ENCODE results near the gene PCGF2. TPM values are rescaled to one million over a fixed set of nuclear protein-coding genes. Genes with fewer than 3 reads are reported as not detected.

Gene PCGF2
- total and polyA plus RNA-seq, 2 donors = 8.2 to 26.5 TPM

GRCh38 chr17:38747463-38748148 lies 530 bp downstream of the PCGF2 start:
- Histone ChIP-seq H3K4me3 (ENCODE audit: low read depth, low read length) (peak overlapping the region; percentile 67), H3K36me3 (ENCODE audit: insufficient read depth) (no peaks in the 10 kb centered on the region), H3K4me1 (ENCODE audit: insufficient read depth) (peaks cover 1% of the 10 kb centered on the region), H3K27ac (ENCODE audit: low read depth) (peak overlapping the region; percentile 44)
- DNase-seq (ENCODE audit: extremely low spot score) = no peak
- 1% methylated on average over 64 of the region's 64 CpGs for WGBS

DNA sequence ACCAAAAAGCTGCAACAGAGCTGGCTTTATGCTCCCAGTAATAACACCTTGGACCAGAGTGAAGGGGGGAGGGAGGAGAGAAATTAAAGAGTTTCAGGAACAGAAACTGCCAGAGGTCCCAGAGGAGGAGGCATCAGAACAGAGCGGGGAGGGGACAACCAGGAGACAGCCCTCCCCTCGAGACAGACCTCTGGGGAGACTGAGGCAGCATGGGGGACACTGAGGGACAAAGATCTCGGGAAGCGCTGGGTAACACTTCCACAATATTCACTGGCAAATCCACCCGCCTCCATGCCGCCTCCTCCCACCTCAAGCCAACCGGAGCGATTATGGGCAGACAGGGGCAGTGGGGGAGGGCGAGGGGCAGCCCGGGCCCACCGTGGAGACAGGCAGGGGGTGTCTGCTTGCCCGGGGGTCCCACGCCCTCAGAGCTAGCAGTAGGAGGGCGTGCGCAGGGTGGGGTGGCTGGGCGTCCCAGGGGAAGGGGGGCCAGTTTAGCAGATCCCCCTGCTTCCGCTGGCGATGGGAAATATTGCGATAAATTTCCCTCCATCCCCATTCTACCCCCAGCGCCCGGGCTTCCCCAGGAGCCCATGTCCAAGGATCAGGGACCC lies 1.2 kb downstream of the PCGF2 start:
- H3K27ac ChIP-seq (ENCODE audit: low read depth) = peak overlapping the region; percentile 12
- WGBS = 3% methylated on average over 21 of the region's 21 CpGs
- H3K4me1 ChIP-seq (ENCODE audit: insufficient read depth) = peaks cover 1% of the 10 kb centered on the region

DNA sequence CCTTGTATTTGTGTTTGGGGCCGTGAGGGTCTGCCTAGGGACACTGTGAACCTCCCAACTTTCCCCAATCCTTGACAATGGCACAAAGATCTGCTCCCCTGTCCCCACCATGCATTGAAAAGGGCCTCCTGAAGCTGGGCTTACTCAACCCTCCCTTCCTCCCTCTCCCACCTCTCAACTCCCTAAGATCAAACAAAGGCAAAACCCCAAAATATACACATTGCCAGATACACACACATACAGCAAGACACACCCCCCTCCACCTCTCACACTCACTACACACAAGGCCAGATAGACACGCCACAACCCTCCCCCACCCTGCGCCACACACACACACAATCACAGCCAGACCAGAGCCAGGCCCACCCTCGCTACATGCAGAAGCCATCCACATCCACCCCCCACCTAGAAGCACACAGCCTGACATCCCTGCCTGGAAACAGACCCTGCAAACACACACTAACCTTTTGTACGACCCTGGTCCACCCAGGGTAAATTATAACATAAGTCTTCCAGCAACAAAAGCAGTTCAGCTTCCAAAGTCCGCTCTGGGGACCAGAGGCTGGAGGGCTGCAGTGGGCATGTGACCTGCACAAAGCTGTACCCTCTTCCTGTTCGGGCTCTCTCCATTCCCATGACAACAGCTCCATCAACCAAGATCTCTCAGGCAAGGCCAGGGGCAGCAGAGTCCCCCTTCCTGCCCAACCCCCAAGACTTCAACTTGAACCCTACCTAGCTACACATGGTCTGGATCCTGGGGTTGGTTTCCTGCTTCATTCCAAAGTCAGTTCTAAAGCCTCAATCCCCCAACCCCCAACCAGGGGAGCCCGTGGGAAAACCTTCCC lies 1.9 kb downstream of the PCGF2 start:
- Histone ChIP-seq H3K27ac (ENCODE audit: low read depth) (no peak overlapping the region), H3K4me1 (ENCODE audit: insufficient read depth) (peaks cover 1% of the 10 kb centered on the region)

More for the DNA sequence above, 1.2 kb downstream of the PCGF2 start:
- Histone ChIP-seq H3K36me3 (ENCODE audit: insufficient read depth) (no peaks in the 10 kb centered on the region), H3K4me3 (ENCODE audit: low read depth, low read length) (peak overlapping the region; percentile 67)
- no peak for DNase-seq (ENCODE audit: extremely low spot score)

DNA sequence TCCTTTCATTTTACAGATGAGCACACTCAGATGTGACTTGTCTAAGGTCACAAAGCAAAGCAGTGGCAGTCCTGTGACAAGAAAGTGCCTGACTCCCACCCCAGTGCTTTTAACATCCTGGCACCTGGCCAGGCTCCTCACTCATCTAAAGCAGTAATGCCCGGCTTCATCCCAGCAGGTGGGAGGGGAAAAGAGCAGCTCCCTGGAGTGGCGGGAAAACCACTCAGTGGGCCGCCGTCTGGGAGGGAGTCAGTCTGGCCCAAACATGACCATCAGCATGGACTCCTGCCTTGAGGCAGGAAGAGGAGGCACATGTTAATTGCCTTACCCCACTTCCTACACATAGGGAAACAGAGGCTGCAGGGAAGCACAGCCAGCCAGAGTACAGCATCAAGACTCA lies 2.6 kb downstream of the PCGF2 start:
- DNase-seq (ENCODE audit: extremely low spot score) = no peak
- H3K27ac ChIP-seq (ENCODE audit: low read depth) = no peak overlapping the region
- no peaks in the 10 kb centered on the region for H3K36me3 ChIP-seq (ENCODE audit: insufficient read depth)
- H3K4me3 ChIP-seq (ENCODE audit: low read depth, low read length) = no peak overlapping the region
- peaks cover 1% of the 10 kb centered on the region for H3K4me1 ChIP-seq (ENCODE audit: insufficient read depth)
- WGBS = 45% methylated on average over 4 of the region's 4 CpGs

More for the DNA sequence above, 1.9 kb downstream of the PCGF2 start:
- no peak for DNase-seq (ENCODE audit: extremely low spot score)
- 46% methylated on average over 8 of the region's 8 CpGs for WGBS
- peak overlapping the region; percentile 67 for H3K4me3 ChIP-seq (ENCODE audit: low read depth, low read length)
- no peaks in the 10 kb centered on the region for H3K36me3 ChIP-seq (ENCODE audit: insufficient read depth)

GRCh38 chr17:38743556-38744171 lies 4.5 kb downstream of the PCGF2 start:
- no peak overlapping the region for H3K4me3 ChIP-seq (ENCODE audit: low read depth, low read length)
- no peaks in the 10 kb centered on the region for H3K36me3 ChIP-seq (ENCODE audit: insufficient read depth)
- 78% methylated on average over 4 of the region's 4 CpGs for WGBS
- DNase-seq (ENCODE audit: extremely low spot score) = no peak
- peaks cover 1% of the 10 kb centered on the region for H3K4me1 ChIP-seq (ENCODE audit: insufficient read depth)
- no peak overlapping the region for H3K27ac ChIP-seq (ENCODE audit: low read depth)

- H3K4me1 ChIP-seq (ENCODE audit: insufficient read depth) = peaks cover 1% of the 10 kb centered on the region
- H3K36me3 ChIP-seq (ENCODE audit: insufficient read depth) = no peaks in the 10 kb centered on the region
- peak overlapping the region; percentile 80 for H3K27ac ChIP-seq (ENCODE audit: low read depth)
- WGBS = 27% methylated on average over 22 of the region's 22 CpGs
- DNase-seq (ENCODE audit: extremely low spot score) = peak; percentile 99
- H3K4me3 ChIP-seq (ENCODE audit: low read depth, low read length) = no peak overlapping the region
Observed at GRCh38 chr17:38742411-38743308, 5.5 kb downstream of the PCGF2 start.

- no peak for DNase-seq (ENCODE audit: extremely low spot score)
- Histone ChIP-seq H3K27ac (ENCODE audit: low read depth) (peak overlapping the region; percentile 80), H3K4me1 (ENCODE audit: insufficient read depth) (peaks cover 1% of the 10 kb centered on the region), H3K4me3 (ENCODE audit: low read depth, low read length) (no peak overlapping the region), H3K36me3 (ENCODE audit: insufficient read depth) (no peaks in the 10 kb centered on the region)
- WGBS = 20% methylated on average over 7 of the region's 7 CpGs
Observed at GRCh38 chr17:38741921-38742410, 6.2 kb downstream of the PCGF2 start.

DNA sequence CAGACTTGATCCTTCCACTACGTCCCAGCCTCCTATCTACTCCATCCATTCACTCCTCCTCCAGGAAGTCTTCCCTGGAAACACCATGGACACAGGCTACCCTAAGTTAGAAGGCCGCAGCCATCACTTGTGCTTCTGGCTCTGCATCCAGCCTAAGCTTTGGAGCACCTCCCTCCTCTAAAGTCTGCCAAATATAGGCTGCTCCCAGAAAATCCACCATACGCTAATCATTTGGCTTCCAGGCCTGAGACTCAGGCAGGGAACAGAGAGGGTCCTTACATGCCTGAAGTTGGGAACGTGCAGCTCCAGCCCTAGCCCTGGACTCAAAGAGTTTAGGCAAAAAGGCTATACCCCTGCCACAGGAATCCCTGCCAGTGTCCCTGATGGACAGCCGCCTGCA lies 6.7 kb downstream of the PCGF2 start:
- 49% methylated on average over 5 of the region's 5 CpGs for WGBS
- Histone ChIP-seq H3K27ac (ENCODE audit: low read depth) (no peak overlapping the region), H3K4me3 (ENCODE audit: low read depth, low read length) (no peak overlapping the region), H3K4me1 (ENCODE audit: insufficient read depth) (no peaks in the 10 kb centered on the region), H3K36me3 (ENCODE audit: insufficient read depth) (no peaks in the 10 kb centered on the region)
- DNase-seq (ENCODE audit: extremely low spot score) = no peak

GRCh38 chr17:38740806-38741205 lies 7.3 kb downstream of the PCGF2 start:
- H3K4me1 ChIP-seq (ENCODE audit: insufficient read depth) = no peaks in the 10 kb centered on the region
- no peaks in the 10 kb centered on the region for H3K36me3 ChIP-seq (ENCODE audit: insufficient read depth)
- WGBS = 70% methylated on average over 4 of the region's 4 CpGs
- H3K4me3 ChIP-seq (ENCODE audit: low read depth, low read length) = no peak overlapping the region
- no peak overlapping the region for H3K27ac ChIP-seq (ENCODE audit: low read depth)
- no peak for DNase-seq (ENCODE audit: extremely low spot score)

GRCh38 chr17:38740044-38740443 lies 8.1 kb downstream of the PCGF2 start:
- no peak overlapping the region for H3K4me3 ChIP-seq (ENCODE audit: low read depth, low read length)
- WGBS = 90% methylated on average over 19 of the region's 19 CpGs
- no peaks in the 10 kb centered on the region for H3K36me3 ChIP-seq (ENCODE audit: insufficient read depth)
- no peaks in the 10 kb centered on the region for H3K4me1 ChIP-seq (ENCODE audit: insufficient read depth)
- no peak for DNase-seq (ENCODE audit: extremely low spot score)
- H3K27ac ChIP-seq (ENCODE audit: low read depth) = no peak overlapping the region

GRCh38 chr17:38739305-38739704 lies 8.8 kb downstream of the PCGF2 start:
- Histone ChIP-seq H3K4me1 (ENCODE audit: insufficient read depth) (no peaks in the 10 kb centered on the region), H3K27ac (ENCODE audit: low read depth) (no peak overlapping the region), H3K4me3 (ENCODE audit: low read depth, low read length) (no peak overlapping the region), H3K36me3 (ENCODE audit: insufficient read depth) (no peaks in the 10 kb centered on the region)
- WGBS = 88% methylated on average over 14 of the region's 14 CpGs
- no peak for DNase-seq (ENCODE audit: extremely low spot score)

DNA sequence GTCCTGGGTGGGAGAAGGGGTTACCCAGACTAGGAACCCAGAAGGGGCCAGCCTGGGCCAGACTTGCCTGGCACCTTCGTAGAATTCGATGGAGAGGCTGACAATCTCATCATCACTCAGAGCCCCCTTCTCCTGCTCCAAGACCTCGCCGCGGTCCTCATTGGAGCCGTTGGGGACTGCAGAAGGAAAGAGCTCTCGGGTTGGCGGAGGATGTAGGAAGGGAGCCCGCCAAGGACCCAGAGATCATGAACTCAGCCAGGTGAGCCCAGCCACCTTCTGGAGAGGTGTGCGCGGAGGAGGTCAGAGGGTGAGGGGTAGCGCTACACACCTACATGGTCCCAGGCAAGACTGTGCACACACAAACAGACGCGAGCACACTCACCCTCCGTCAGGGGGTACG lies 9.4 kb downstream of the PCGF2 start:
- Histone ChIP-seq H3K4me3 (ENCODE audit: low read depth, low read length) (no peak overlapping the region), H3K27ac (ENCODE audit: low read depth) (no peak overlapping the region), H3K36me3 (ENCODE audit: insufficient read depth) (no peaks in the 10 kb centered on the region), H3K4me1 (ENCODE audit: insufficient read depth) (no peaks in the 10 kb centered on the region)
- WGBS = 96% methylated on average over 16 of the region's 16 CpGs
- DNase-seq (ENCODE audit: extremely low spot score) = no peak
